Duodenal mucosa (tissue), 2 donors: ENCODE data around the gene ARFRP1.

Experiments used
- H3K27ac ChIP-seq: one replicate; pipeline ENCODE4 v1.7.0; 2013; ENCODE audit warnings: low read depth, low read length
- H3K27me3 ChIP-seq, 2 donors: one replicate each; pipeline ENCODE4 v1.7.0; 2013; ENCODE audit warnings: low read length in 2 of 2, control low read depth in 1 of 2; ENCODE audit not compliant: insufficient read depth in 2 of 2, control insufficient read depth in 1 of 2
- H3K36me3 ChIP-seq, 2 donors: one replicate each; pipeline ENCODE4 v1.7.0; 2013; ENCODE audit warnings: low read length in 2 of 2, control low read depth in 1 of 2; ENCODE audit not compliant: insufficient read depth in 2 of 2, control insufficient read depth in 1 of 2
- H3K4me1 ChIP-seq, 2 donors: one replicate each; pipeline ENCODE4 v1.7.0; 2013; ENCODE audit warnings: low read length in 2 of 2, control low read depth in 1 of 2; ENCODE audit not compliant: insufficient read depth in 2 of 2, control insufficient read depth in 1 of 2
- H3K4me3 ChIP-seq, 2 donors: one replicate each; pipeline ENCODE4 v1.7.0; 2013; ENCODE audit warnings: low read length in 2 of 2, low read depth in 1 of 2
- H3K9ac ChIP-seq, 2 donors: one replicate each; pipeline ENCODE4 v1.7.0; 2013; ENCODE audit warnings: low read length in 2 of 2, low read depth in 1 of 2
- H3K9me3 ChIP-seq, 2 donors: one replicate each; pipeline ENCODE4 v1.7.0; 2013; ENCODE audit warnings: low read length in 2 of 2, control low read depth in 1 of 2; ENCODE audit not compliant: control insufficient read depth in 1 of 2

The ARFRP1 gene

DNA sequence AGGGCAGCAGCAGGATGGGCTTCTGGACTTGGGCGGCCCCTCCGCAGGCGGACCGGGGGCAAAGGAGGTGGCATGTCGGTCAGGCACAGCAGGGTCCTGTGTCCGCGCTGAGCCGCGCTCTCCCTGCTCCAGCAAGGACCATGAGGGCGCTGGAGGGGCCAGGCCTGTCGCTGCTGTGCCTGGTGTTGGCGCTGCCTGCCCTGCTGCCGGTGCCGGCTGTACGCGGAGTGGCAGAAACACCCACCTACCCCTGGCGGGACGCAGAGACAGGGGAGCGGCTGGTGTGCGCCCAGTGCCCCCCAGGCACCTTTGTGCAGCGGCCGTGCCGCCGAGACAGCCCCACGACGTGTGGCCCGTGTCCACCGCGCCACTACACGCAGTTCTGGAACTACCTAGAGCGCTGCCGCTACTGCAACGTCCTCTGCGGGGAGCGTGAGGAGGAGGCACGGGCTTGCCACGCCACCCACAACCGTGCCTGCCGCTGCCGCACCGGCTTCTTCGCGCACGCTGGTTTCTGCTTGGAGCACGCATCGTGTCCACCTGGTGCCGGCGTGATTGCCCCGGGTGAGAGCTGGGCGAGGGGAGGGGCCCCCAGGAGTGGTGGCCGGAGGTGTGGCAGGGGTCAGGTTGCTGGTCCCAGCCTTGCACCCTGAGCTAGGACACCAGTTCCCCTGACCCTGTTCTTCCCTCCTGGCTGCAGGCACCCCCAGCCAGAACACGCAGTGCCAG is 11.0 kb downstream of the ARFRP1 start, which contains the start of gene TNFRSF6B:
Gene TNFRSF6B, plus strand, starts transcription at position 25 of the 729 bp plus-strand sequence. Its CDS starts 116 bp downstream, at position 141.
- H3K4me3 ChIP-seq = peak within 1 kb of the TSS; percentile 40 to 48
- H3K36me3 ChIP-seq = peaks cover 0 to 4% of the 10 kb centered on the region in 2 donors
- H3K4me1 ChIP-seq = peaks cover 23 to 38% of the 10 kb centered on the region in 2 donors
- H3K9me3 ChIP-seq = no peaks in the 10 kb centered on the region
- peak within 1 kb of the TSS; percentile 25 to 33 for H3K9ac ChIP-seq
- no peak within 1 kb of the TSS for H3K27ac ChIP-seq
- H3K27me3 ChIP-seq = no peaks in the 10 kb centered on the region

DNA sequence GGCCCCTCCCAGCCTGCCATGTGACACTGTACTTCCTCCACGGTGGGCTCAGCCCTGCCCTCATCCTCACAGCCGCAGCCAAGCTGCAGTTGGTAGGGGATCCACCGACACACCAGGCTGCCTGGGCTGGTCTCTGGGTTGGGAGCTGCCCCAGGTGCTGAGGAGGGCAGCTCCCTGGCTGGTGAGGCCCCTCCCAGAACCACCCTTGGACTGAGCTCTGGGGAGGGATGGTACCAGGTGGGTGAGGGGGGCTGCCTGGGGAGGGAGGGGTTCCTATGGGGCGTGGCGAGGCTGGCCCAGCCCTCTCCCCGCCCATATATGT is 11.5 kb downstream of the ARFRP1 start:
- H3K27me3 ChIP-seq = no peaks in the 10 kb centered on the region
- no peaks in the 10 kb centered on the region for H3K9me3 ChIP-seq
- H3K27ac ChIP-seq = no peak overlapping the region
- H3K9ac ChIP-seq = no peak overlapping the region
- H3K4me3 ChIP-seq = peak overlapping the region in 1 of 2 donors; percentile 40
- peaks cover 0 to 4% of the 10 kb centered on the region in 2 donors for H3K36me3 ChIP-seq
- peaks cover 23 to 40% of the 10 kb centered on the region in 2 donors for H3K4me1 ChIP-seq

DNA sequence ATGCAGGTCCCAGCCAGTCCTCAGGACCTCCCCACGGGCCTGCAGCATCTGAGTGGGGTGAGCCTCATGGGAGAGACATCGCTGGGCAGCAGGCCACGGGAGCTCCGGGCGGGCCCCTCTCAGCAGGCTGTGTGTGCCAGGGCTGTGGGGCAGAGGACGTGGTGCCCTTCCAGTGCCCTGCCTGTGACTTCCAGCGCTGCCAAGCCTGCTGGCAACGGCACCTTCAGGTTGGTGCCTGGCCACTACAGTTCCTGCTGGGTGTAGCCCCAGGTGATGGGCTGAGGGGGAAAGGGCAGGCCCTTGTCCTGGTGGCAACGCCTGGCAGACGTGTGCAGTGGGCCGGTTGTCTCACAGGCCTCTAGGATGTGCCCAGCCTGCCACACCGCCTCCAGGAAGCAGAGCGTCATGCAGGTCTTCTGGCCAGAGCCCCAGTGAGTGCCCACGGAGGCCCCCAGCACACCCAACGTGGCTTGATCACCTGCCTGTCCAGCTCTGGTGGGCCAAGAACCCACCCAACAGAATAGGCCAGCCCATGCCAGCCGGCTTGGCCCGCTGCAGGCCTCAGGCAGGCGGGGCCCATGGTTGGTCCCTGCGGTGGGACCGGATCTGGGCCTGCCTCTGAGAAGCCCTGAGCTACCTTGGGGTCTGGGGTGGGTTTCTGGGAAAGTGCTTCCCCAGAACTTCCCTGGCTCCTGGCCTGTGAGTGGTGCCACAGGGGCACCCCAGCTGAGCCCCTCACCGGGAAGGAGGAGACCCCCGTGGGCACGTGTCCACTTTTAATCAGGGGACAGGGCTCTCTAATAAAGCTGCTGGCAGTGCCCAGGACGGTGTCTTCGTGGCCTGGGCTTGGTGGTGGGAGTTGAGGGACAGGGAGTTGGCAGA is 12.1 kb downstream of the ARFRP1 start:
- H3K9ac ChIP-seq = no peak overlapping the region
- peaks cover 23 to 40% of the 10 kb centered on the region in 2 donors for H3K4me1 ChIP-seq
- H3K36me3 ChIP-seq = peaks cover 0 to 4% of the 10 kb centered on the region in 2 donors
- H3K4me3 ChIP-seq = no peak overlapping the region
- H3K27ac ChIP-seq = no peak overlapping the region
- no peaks in the 10 kb centered on the region for H3K27me3 ChIP-seq
- H3K9me3 ChIP-seq = no peaks in the 10 kb centered on the region

DNA sequence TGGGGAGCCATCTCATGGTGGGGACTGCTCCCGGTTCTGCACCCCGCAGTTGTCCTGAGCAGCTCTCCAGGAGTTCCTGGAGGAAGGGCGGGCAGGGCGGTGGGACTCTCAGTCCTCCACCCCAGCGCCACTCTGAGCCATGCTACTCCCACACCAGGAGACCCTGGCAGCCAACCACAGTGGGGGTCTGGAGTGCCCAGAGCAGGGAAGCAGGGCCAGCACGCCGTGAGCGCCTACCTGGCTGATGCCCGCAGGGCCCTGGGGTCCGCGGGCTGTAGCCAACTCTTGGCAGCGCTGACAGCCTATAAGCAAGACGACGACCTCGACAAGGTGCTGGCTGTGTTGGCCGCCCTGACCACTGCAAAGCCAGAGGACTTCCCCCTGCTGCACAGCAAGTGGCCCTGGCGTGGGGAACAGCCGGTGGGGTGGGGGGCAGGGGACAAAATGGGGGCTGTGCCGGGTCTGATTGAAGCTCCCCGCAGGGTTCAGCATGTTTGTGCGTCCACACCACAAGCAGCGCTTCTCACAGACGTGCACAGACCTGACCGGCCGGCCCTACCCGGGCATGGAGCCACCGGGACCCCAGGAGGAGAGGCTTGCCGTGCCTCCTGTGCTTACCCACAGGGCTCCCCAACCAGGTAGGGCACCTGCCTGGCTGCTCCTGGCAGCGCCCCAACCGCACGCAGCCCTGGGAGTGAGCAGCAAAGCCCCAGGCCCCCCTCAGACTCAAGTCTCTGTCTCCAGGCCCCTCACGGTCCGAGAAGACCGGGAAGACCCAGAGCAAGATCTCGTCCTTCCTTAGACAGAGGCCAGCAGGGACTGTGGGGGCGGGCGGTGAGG is 13.0 kb downstream of the ARFRP1 start:
- peaks cover 23 to 42% of the 10 kb centered on the region in 2 donors for H3K4me1 ChIP-seq

DNA sequence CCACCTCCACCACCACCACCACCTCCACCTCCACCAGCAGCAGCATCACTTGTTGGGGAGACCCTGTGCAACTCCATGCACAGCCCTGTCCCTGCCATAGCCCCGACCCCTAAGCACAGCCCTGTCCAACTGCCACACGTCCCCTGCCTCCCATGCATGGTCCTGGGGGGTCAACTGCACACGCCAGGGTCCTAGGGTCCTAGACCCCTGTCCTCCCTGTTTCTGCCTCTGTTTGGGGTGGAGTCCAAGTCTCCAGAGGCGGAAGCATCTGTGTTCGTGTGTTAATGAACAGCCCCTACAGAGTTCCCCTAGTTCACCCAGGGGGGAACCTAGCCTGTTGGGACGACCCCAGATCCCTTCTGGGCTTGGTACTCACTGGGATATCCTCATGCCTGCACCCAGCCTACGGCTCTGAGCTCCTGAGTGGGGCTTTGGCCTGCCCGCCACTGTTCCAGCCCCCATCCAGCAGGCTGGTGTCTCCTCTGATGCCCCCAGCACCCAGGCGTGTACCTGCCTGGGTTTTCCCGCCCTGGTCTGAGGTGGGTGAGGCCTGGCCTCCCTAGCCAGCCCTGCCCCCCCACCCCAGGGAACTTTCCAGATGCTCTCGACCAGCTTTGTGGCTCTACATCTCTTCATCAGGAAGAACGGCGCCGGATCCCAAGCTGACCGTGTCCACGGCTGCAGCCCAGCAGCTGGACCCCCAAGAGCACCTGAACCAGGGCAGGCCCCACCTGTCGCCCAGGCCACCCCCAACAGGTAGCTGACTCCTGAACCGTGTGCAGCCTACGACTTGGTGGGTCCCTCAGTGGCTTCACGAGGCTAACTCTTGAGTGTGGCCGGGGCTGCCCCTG is 13.8 kb downstream of the ARFRP1 start:
- no peaks in the 10 kb centered on the region for H3K9me3 ChIP-seq
- no peak overlapping the region for H3K4me3 ChIP-seq
- no peak overlapping the region for H3K27ac ChIP-seq
- H3K9ac ChIP-seq = no peak overlapping the region
- H3K4me1 ChIP-seq = peaks cover 23 to 38% of the 10 kb centered on the region in 2 donors
- H3K27me3 ChIP-seq = no peaks in the 10 kb centered on the region
- H3K36me3 ChIP-seq = peaks cover 0 to 4% of the 10 kb centered on the region in 2 donors

More for the DNA sequence above, 13.0 kb downstream of the ARFRP1 start:
- H3K27me3 ChIP-seq = no peaks in the 10 kb centered on the region
- H3K4me3 ChIP-seq = no peak overlapping the region
- peaks cover 0 to 4% of the 10 kb centered on the region in 2 donors for H3K36me3 ChIP-seq
- no peak overlapping the region for H3K27ac ChIP-seq
- no peak overlapping the region for H3K9ac ChIP-seq
- no peaks in the 10 kb centered on the region for H3K9me3 ChIP-seq

DNA sequence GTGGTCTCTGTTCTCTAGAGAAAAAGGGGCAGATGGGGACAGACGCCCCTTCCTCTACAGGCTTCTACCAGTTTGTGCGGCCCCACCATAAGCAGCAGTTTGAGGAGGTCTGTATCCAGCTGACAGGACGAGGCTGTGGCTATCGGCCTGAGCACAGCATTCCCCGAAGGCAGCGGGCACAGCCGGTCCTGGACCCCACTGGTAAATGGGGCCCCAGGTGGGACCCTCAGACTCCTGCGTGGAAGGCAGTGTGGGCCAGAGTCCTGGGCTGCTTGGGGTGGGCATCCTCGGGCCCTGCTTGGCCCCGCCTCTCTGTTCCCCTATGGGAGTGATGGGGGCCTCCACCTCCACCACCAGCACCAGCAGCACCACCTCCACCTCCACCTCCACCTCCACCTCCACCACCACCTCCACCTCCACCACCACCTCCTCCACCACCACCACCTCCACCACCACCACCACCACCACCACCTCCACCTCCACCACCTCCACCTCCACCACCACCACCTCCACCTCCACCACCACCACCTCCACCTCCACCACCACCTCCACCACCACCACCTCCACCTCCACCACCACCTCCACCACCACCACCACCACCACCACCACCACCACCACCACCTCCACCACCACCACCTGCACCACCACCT is 14.6 kb downstream of the ARFRP1 start:
- H3K4me3 ChIP-seq = no peak overlapping the region
- no peaks in the 10 kb centered on the region for H3K27me3 ChIP-seq
- no peak overlapping the region for H3K27ac ChIP-seq
- peaks cover 0 to 4% of the 10 kb centered on the region in 2 donors for H3K36me3 ChIP-seq
- no peaks in the 10 kb centered on the region for H3K9me3 ChIP-seq
- no peak overlapping the region for H3K9ac ChIP-seq
- peaks cover 23 to 34% of the 10 kb centered on the region in 2 donors for H3K4me1 ChIP-seq

DNA sequence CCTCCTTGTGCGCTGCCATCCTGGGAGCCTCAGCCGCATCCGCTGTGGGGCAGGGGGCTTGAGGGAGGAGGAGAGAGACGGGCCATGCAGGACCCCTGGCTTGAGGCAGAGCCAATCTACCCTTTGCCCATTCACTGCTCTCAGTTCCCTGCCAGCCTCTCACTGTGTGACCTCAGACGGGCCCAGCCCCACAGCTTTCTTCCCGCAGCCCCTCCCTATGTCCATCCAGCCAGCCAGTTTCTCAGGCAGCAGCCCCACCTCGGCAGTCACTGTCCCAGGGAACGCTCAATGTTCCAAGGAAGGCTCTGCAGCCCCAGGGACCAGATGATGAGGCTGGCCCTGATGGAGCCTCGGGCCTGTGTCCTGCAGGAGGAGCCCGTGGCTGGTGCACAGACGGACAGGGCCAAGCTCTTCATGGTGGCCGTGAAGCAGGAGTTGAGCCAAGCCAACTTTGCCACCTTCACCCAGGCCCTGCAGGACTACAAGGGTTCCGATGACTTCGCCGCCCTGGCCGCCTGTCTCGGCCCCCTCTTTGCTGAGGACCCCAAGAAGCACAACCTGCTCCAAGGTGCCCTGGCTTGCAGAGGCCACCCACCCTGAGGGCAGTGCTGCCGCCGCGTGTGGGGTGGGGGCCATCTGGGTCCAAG is 15.2 kb downstream of the ARFRP1 start:
- peaks cover 0 to 4% of the 10 kb centered on the region in 2 donors for H3K36me3 ChIP-seq
- H3K27ac ChIP-seq = no peak overlapping the region
- H3K27me3 ChIP-seq = no peaks in the 10 kb centered on the region
- peaks cover 23 to 36% of the 10 kb centered on the region in 2 donors for H3K4me1 ChIP-seq
- H3K4me3 ChIP-seq = no peak overlapping the region
- H3K9me3 ChIP-seq = no peaks in the 10 kb centered on the region
- no peak overlapping the region for H3K9ac ChIP-seq

DNA sequence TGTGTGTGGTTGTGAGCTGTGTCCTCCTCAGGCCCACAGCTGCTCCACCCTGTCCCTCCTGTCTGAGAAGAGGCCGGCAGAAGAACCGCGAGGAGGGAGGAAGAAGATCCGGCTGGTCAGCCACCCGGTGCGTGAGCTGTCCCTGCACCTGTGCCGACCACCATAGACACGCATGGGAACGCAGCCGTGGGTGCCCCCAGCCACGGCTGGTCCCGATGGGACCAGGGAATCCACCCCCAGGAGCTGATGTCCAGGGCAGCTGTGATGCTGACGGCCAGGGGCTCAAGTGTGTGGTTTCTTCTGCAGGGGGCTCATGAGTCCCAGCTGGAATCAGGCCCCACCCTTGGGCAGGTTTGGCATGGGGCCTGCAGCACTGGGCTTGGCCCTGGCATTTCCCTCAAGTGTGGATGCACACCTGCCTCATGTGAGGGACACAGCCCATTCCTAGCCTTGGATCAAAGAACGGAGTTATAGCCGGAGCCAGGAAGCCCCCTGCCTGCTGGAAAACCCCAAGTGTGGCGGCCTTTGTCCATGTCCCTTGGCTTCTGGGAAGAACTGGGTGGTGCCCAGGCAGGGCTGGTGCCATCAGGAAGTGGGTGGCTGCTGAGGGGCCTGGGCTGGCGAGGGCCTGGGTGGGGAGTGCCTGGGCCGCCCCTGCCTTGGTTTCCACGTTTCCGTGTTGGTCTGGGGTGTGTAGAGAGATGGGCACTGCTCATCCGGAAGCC is 15.9 kb downstream of the ARFRP1 start:
- H3K27me3 ChIP-seq = no peaks in the 10 kb centered on the region
- H3K27ac ChIP-seq = no peak overlapping the region
- no peaks in the 10 kb centered on the region for H3K9me3 ChIP-seq
- H3K9ac ChIP-seq = no peak overlapping the region
- H3K4me1 ChIP-seq = peaks cover 20 to 36% of the 10 kb centered on the region in 2 donors
- H3K36me3 ChIP-seq = peaks cover 0 to 4% of the 10 kb centered on the region in 2 donors
- H3K4me3 ChIP-seq = no peak overlapping the region
